HepG2 (cell line): Measurements from ENCODE around the gene VWA3B. TPM values are rescaled to one million over a fixed set of nuclear protein-coding genes. Genes with fewer than 3 reads are reported as not detected.
A peak's percentile ranks its signal among the peaks of the same experiment; 100 is the strongest.

Experiments used
- CBX5 ChIP-seq: sonication (generic); formaldehyde crosslinking; IDR thresholded peaks from 2 replicates; pipeline ENCODE4 v1.4.0; 2020; ENCODE audit warnings: missing genetic modification reagents, borderline replicate concordance
- FOSL1 ChIP-seq: sonication (generic); formaldehyde crosslinking; IDR thresholded peaks from 2 replicates; pipeline ENCODE4 v1.9.0; 2021; ENCODE audit warnings: missing genetic modification reagents, borderline replicate concordance
- HNF1A ChIP-seq, 2 experiments: sonication (generic) in 1 of 2; formaldehyde crosslinking in 1 of 2; IDR thresholded peaks; 2 replicates each; pipeline versions ENCODE4 v1.4.0 to v1.6.1; 2016 to 2020; ENCODE audit warnings: borderline replicate concordance in 1 of 2, low read depth in 1 of 2, mild to moderate bottlenecking in 1 of 2, missing genetic modification reagents in 1 of 2
- TP53 ChIP-seq: sonication (generic); formaldehyde crosslinking; conservative IDR thresholded peaks from 2 replicates; pipeline ENCODE4 v1.4.0; 2020; ENCODE audit warnings: missing genetic modification reagents
- ZNF253 ChIP-seq: sonication (generic); formaldehyde crosslinking; IDR thresholded peaks from 2 replicates; pipeline ENCODE4 v1.8.0; 2022; ENCODE audit warnings: mild to moderate bottlenecking, missing genetic modification reagents, borderline replicate concordance
- ZNF530 ChIP-seq: sonication (generic); formaldehyde crosslinking; IDR thresholded peaks from 2 replicates; pipeline ENCODE4 v1.5.0; 2020; ENCODE audit warnings: low read depth, mild to moderate bottlenecking, missing genetic modification reagents
- ZNF747 ChIP-seq: sonication (generic); formaldehyde crosslinking; IDR thresholded peaks from 2 replicates; pipeline ENCODE4 v1.8.1; 2023; ENCODE audit warnings: missing genetic modification reagents, mild to moderate bottlenecking, borderline replicate concordance
- polyA plus RNA-seq, 8 experiments: library from polyadenylated mRNA; depleted of rRNA in 3 of 8; stranded (reverse) in 7 of 8; unstranded in 1 of 8; fragments of >200 nt; fragmentation: Illumina TruSeq in 4 of 8; extraction: Trizol in 4 of 8; gene quantifications; 2 replicates each; pipeline versions ENCODE4 v1.2.1 to v1.2.3, GENCODE V29; 2011 to 2016; ENCODE audit warnings: low read depth in 4 of 8, missing spikeins in 1 of 8, mixed read lengths in 1 of 8; ENCODE audit not compliant: insufficient read depth in 1 of 8
- total RNA-seq, 5 experiments: library from RNA; depleted of rRNA; stranded (reverse); fragments of >200 nt; fragmentation: Illumina TruSeq; extraction: Trizol; gene quantifications; 2 replicates each; pipeline ENCODE4 v1.2.3, GENCODE V29; 2016; ENCODE audit warnings: low read depth in 1 of 5
- TF ChIP-seq, protein P1 (sequence below): IDR thresholded peaks from 2 replicates; pipeline ENCODE4 v1.4.0; 2020; ENCODE audit warnings: mild to moderate bottlenecking, missing genetic modification reagents

The VWA3B gene
- total and polyA plus RNA-seq, 2 of the 13 experiments (the other 11 are each of a cell fraction or from before 2014, with no cell fraction given): not detected

GRCh38 chr2:98280376-98281102 is 193.6 kb downstream of the VWA3B start (continued):
- TF ChIP-seq HNF1A (IDR thresholded peaks at IDR 0.05; ENCODE audit: low read depth) (0 out of 2 replicates have a peak, but pooled peaks have one; percentile 41), HNF1A (CRISPR knock-in tag; IDR thresholded peaks at IDR 0.05; ENCODE audit: borderline replicate concordance) (no peak), FOSL1 (CRISPR knock-in tag) (no peak), ZNF253 (CRISPR knock-in tag) (no peak), ZNF530 (CRISPR knock-in tag) (no peak), CBX5 (CRISPR knock-in tag) (no peak), ZNF747 (CRISPR knock-in tag) (no peak), TP53 (CRISPR knock-in tag) (no peak)
- TF ChIP-seq, protein P1, sequence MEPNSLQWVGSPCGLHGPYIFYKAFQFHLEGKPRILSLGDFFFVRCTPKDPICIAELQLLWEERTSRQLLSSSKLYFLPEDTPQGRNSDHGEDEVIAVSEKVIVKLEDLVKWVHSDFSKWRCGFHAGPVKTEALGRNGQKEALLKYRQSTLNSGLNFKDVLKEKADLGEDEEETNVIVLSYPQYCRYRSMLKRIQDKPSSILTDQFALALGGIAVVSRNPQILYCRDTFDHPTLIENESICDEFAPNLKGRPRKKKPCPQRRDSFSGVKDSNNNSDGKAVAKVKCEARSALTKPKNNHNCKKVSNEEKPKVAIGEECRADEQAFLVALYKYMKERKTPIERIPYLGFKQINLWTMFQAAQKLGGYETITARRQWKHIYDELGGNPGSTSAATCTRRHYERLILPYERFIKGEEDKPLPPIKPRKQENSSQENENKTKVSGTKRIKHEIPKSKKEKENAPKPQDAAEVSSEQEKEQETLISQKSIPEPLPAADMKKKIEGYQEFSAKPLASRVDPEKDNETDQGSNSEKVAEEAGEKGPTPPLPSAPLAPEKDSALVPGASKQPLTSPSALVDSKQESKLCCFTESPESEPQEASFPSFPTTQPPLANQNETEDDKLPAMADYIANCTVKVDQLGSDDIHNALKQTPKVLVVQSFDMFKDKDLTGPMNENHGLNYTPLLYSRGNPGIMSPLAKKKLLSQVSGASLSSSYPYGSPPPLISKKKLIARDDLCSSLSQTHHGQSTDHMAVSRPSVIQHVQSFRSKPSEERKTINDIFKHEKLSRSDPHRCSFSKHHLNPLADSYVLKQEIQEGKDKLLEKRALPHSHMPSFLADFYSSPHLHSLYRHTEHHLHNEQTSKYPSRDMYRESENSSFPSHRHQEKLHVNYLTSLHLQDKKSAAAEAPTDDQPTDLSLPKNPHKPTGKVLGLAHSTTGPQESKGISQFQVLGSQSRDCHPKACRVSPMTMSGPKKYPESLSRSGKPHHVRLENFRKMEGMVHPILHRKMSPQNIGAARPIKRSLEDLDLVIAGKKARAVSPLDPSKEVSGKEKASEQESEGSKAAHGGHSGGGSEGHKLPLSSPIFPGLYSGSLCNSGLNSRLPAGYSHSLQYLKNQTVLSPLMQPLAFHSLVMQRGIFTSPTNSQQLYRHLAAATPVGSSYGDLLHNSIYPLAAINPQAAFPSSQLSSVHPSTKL (CRISPR knock-in tag): 0 out of 2 replicates have a peak, but pooled peaks have one; percentile 23
- TF ChIP-seq, all 625 proteins: peak for 4
